Measurements from ENCODE around the gene THAP9. TPM values are rescaled to one million over a fixed set of nuclear protein-coding genes. Genes with fewer than 3 reads are reported as not detected.

THAP9 gene
- 1 to 10 TPM; 3.8 to 4.3 TPM for total RNA-seq
- 2.1 TPM for polyA plus RNA-seq (2013, experiment 1 of 2)
- 2.6 TPM for polyA plus RNA-seq (2013, experiment 2 of 2)
- total RNA-seq: 2.7 to 19.3 (median 7.9) reads per million in 172 experiments

GRCh38 chr4:82900411-82901182, at the start of gene THAP9:
Gene THAP9 (plus strand): TSS chr4:82900735. CDS start chr4:82900803, 68 bp downstream.
- Histone ChIP-seq H3K4me1 (ENCODE audit: insufficient read depth, low read length) (peaks cover 11% of the 10 kb centered on the region), H3K36me3 (ENCODE audit: insufficient read depth, low read length) (peaks cover 13% of the 10 kb centered on the region), H3K27me3 (ENCODE audit: control insufficient read depth in 1 of 2, insufficient read depth in 2 of 2, low read length in 2 of 2) (no peaks in the 10 kb centered on the region), H3K9me3 (ENCODE audit: control insufficient read depth in 1 of 2, insufficient read depth in 1 of 2, low read length in 2 of 2) (no peaks in the 10 kb centered on the region), H3K4me3 (ENCODE audit: low read length) (peak within 1 kb of the TSS; percentile 72), H3K27ac (ENCODE audit: low read depth in 1 of 2, low read length in 2 of 2) (peak within 1 kb of the TSS; percentile 94 to 99)
- ChIA-PET CTCF (interaction anchor here (0.9 to 2.7 kb wide), 5 partner anchors 9 to 471 kb away, joined by 3 to 8 read pairs (median 3); partner anchors contain the start of gene COPS4), POLR2A (interaction anchor here (0.6 to 3.3 kb wide), 22 partner anchors 10 to 555 kb away, joined by 3 to 55 read pairs (median 6); partner anchors contain the start of genes COPS4, COQ2, HELQ and HNRNPDL)
- ATAC-seq (ENCODE audit: poor library complexity): peak; percentile 86
- Mint-ChIP-seq H3K4me1 (ENCODE audit: low read depth) (peaks cover 13% of the 10 kb centered on the region), H3K27me3 (no peaks in the 10 kb centered on the region), H3K4me3 (no peak within 1 kb of the TSS), H3K27ac (no peak within 1 kb of the TSS), H3K36me3 (ENCODE audit: low read depth) (peaks cover 21% of the 10 kb centered on the region), H3K9me3 (no peaks in the 10 kb centered on the region)
- peak; percentile 94 to 100 (median 96) for DNase-seq
- TF ChIP-seq CTCF (IDR thresholded peaks at IDR 0.05): no peak
- intact Hi-C loops (cut with DNase I, micrococcal nuclease): loop anchor here (1.0 to 5.0 kb wide), 8 partner anchors 9 to 557 kb away; partner anchors contain the start of genes COQ2 (in 2 of the 2), SEC31A (in 2 of the 2), COPS4 (in 1 of the 2) and ENOPH1 (in 1 of the 2)

- Histone ChIP-seq H3K36me3 (ENCODE audit: insufficient read depth, low read length) (peaks cover 80% of the 10 kb centered on the region), H3K4me1 (ENCODE audit: insufficient read depth, low read length) (no peaks in the 10 kb centered on the region), H3K27me3 (ENCODE audit: control insufficient read depth in 1 of 2, insufficient read depth in 2 of 2, low read length in 2 of 2) (no peaks in the 10 kb centered on the region), H3K27ac (ENCODE audit: low read depth in 1 of 2, low read length in 2 of 2) (no peak overlapping the region), H3K9me3 (ENCODE audit: control insufficient read depth in 1 of 2, insufficient read depth in 1 of 2, low read length in 2 of 2) (no peaks in the 10 kb centered on the region), H3K4me3 (ENCODE audit: low read length) (no peak overlapping the region)
- POLR2A ChIA-PET: interaction anchor here (1.5 kb wide), 1 partner anchor 49 kb away, joined by 7 read pairs; the partner anchor contains the start of gene THAP9
- Mint-ChIP-seq H3K4me3 (no peak overlapping the region), H3K4me1 (ENCODE audit: low read depth) (peaks cover 6% of the 10 kb centered on the region), H3K9me3 (no peaks in the 10 kb centered on the region), H3K36me3 (ENCODE audit: low read depth) (peaks cover 86% of the 10 kb centered on the region), H3K27ac (no peak overlapping the region), H3K27me3 (no peaks in the 10 kb centered on the region)
- intact Hi-C loops (cut with DNase I, micrococcal nuclease): loop anchor here (5.0 kb wide), 2 partner anchors 46 to 431 kb away; partner anchors contain the start of gene COQ2 (in 2 of the 2)
- TF ChIP-seq CTCF (IDR thresholded peaks at IDR 0.05): no peak
- ATAC-seq (ENCODE audit: poor library complexity): no peak
- CTCF ChIA-PET: no interaction called here
- no peak for DNase-seq
Observed at GRCh38 chr4:82851318-82851717, 49.2 kb upstream of the THAP9 start.

- Histone ChIP-seq H3K9me3 (ENCODE audit: control insufficient read depth in 1 of 2, insufficient read depth in 1 of 2, low read length in 2 of 2) (no peaks in the 10 kb centered on the region), H3K27me3 (ENCODE audit: control insufficient read depth in 1 of 2, insufficient read depth in 2 of 2, low read length in 2 of 2) (no peaks in the 10 kb centered on the region), H3K36me3 (ENCODE audit: insufficient read depth, low read length) (peaks cover 81% of the 10 kb centered on the region), H3K27ac (ENCODE audit: low read depth in 1 of 2, low read length in 2 of 2) (no peak overlapping the region), H3K4me3 (ENCODE audit: low read length) (no peak overlapping the region), H3K4me1 (ENCODE audit: insufficient read depth, low read length) (no peaks in the 10 kb centered on the region)
- Mint-ChIP-seq H3K4me3 (no peak overlapping the region), H3K9me3 (no peaks in the 10 kb centered on the region), H3K4me1 (ENCODE audit: low read depth) (peaks cover 6% of the 10 kb centered on the region), H3K27ac (peak overlapping the region; percentile 56), H3K27me3 (no peaks in the 10 kb centered on the region), H3K36me3 (ENCODE audit: low read depth) (peaks cover 82% of the 10 kb centered on the region)
- TF ChIP-seq CTCF (IDR thresholded peaks at IDR 0.05): peak; percentile 34
- CTCF ChIA-PET: interaction anchor here (1.0 to 1.1 kb wide), 3 partner anchors 25 to 430 kb away, joined by 3 read pairs; no protein-coding TSS in a partner anchor
- ATAC-seq (ENCODE audit: poor library complexity) (peak; percentile 49), DNase-seq (peak in 3 of 14 experiments; percentile 58 to 62 (median 58))
- POLR2A ChIA-PET: interaction anchor here (0.8 to 1.6 kb wide), 3 partner anchors 48 to 432 kb away, joined by 3 to 7 read pairs (median 5); partner anchors contain the start of genes COPS4 and THAP9
- intact Hi-C loops (cut with DNase I, micrococcal nuclease): loop anchor here (5.0 kb wide), 2 partner anchors 45 to 430 kb away; partner anchors contain the start of gene COQ2 (in 2 of the 2)
Observed at GRCh38 chr4:82851885-82852750, 48.4 kb upstream of the THAP9 start.
